H1 (cell line): ENCODE measurements around the gene ADPRM.

ENCODE experiments used
- EZH2 ChIP-seq: fragments of 200-600 bp; sonication (generic); IDR thresholded peaks from 2 replicates; pipeline ENCODE4 v1.7.1; 2012; ENCODE audit warnings: low read depth, mild to moderate bottlenecking, moderate library complexity, low read length, inconsistent platforms; ENCODE audit not compliant: severe bottlenecking
- POLR2AphosphoS5 ChIP-seq: IDR thresholded peaks from 2 replicates; pipeline ENCODE4 v1.6.1; 2011; ENCODE audit warnings: low read depth, low read length
- TAF7 ChIP-seq: optimal IDR thresholded peaks from 2 replicates; pipeline ENCODE3; 2011; ENCODE audit warnings: low read depth, mild to moderate bottlenecking, inconsistent platforms, low read length, moderate library complexity, borderline replicate concordance
- TF ChIP-seq, protein P1 (sequence below), 3 experiments: IDR thresholded peaks; 1 replicate in 2 of 3; 2 replicates in 1 of 3; pipeline versions ENCODE4 v1.5.1 to v1.6.1; 2011; ENCODE audit warnings: low read length in 3 of 3, mild to moderate bottlenecking in 3 of 3, inconsistent platforms in 2 of 3, low read depth in 1 of 3, moderate library complexity in 1 of 3; ENCODE audit not compliant: insufficient read depth in 1 of 3; ENCODE audit errors: control extremely low read depth in 1 of 3

DNA sequence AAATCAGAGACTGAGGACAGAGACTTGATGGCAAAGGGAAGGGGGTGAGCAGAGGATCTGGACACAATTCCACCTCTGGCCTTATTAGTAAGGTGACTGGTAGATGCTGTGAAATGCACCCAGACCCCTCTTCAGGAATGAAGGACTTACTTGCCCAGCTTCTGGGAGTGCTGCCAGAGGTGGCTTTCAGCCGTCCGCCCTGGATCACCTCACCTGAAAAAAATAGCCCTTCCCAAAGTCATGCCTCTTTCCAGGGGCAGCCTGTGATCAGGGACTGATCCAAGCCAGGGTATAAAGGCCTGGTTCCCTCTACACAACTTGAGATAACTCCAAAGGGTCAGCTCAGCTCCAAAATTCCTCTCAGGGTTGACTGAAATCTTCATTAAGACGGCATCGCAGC is 52.8 kb downstream of the ADPRM start:
- no peak for TF ChIP-seq POLR2AphosphoS5
- no peak for TF ChIP-seq TAF7
- TF ChIP-seq, protein P1, sequence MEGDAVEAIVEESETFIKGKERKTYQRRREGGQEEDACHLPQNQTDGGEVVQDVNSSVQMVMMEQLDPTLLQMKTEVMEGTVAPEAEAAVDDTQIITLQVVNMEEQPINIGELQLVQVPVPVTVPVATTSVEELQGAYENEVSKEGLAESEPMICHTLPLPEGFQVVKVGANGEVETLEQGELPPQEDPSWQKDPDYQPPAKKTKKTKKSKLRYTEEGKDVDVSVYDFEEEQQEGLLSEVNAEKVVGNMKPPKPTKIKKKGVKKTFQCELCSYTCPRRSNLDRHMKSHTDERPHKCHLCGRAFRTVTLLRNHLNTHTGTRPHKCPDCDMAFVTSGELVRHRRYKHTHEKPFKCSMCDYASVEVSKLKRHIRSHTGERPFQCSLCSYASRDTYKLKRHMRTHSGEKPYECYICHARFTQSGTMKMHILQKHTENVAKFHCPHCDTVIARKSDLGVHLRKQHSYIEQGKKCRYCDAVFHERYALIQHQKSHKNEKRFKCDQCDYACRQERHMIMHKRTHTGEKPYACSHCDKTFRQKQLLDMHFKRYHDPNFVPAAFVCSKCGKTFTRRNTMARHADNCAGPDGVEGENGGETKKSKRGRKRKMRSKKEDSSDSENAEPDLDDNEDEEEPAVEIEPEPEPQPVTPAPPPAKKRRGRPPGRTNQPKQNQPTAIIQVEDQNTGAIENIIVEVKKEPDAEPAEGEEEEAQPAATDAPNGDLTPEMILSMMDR (IDR thresholded peaks at IDR 0.05; ENCODE audit: control extremely low read depth in 1 of 3, insufficient read depth in 1 of 3, low read depth in 1 of 3, low read length in 3 of 3) = no peak
- TF ChIP-seq EZH2 = no peak
